HG02885 (cell line): ENCODE results near the gene ENTREP1.
"Not testable (repeated sequence)": the region's sequence is repeated elsewhere in the genome, so short reads cannot be mapped to it uniquely, and the experiment has no call there.

ENCODE experiments used
- ATAC-seq: cut with Tn5 transposase; IDR thresholded peaks from one replicate; pipeline ENCODE4 v1.9.1; 2021; ENCODE audit warnings: mild to moderate bottlenecking; ENCODE audit not compliant: unreplicated experiment, poor library complexity

ENTREP1 gene

DNA sequence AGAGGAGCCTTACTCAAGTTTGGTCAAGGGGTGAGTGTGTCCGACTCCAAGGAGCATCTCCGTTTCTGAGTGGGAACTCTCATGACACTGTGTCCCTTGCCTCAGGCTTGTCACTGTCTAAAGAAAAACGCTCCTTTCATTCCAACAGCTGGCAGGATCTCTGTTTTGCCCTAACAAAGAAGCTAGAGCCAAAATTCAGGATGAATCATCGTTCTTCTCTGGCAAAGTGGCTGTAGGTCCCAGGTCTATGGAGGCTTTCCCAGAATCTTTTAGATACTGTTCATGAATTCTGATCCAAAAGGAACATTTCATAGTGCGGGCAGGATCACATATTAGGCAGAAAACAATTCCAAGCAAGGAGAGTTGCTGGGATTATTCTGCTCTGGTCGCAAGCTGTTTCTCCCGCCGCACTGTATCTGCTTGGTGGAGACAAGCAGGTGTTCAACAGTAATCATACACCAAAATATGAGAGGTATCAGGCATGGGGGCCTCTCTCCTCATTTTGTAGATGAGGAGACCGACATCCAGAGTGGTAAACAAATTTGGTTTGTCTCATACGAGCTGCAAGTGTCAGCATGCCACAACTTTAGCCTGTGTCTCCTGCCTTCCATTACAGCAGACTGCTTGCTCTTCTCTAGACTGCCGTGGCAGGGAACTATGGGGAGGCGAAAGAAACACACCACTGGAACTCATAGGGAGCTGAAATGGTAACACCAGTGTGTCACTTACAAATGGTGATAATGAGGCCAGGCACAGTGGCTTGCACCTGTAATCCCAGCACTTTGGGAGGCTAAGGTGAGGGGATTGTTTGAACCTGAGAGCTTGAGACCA lies 72.6 kb downstream of the ENTREP1 start:
- no peak for ATAC-seq

DNA sequence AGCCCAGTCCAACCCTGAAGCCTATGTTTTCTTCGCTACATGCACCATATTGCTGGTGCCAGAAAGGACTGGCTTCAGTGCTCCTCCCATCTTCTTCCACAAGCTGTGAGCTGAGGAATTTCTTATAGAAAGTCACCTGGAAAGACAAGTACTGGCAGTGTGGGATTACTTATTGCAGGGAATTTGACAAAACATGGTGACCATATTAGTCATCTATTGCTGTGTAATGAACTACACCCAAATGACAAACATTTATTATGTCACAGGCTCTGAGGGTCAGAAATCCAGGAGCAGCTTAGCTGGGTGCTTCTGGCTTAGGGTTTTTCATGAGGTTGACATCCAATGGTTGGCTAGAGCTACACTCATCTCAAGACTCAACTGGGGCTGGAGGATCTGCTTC lies 75.5 kb downstream of the ENTREP1 start:
- ATAC-seq, result no peak

DNA sequence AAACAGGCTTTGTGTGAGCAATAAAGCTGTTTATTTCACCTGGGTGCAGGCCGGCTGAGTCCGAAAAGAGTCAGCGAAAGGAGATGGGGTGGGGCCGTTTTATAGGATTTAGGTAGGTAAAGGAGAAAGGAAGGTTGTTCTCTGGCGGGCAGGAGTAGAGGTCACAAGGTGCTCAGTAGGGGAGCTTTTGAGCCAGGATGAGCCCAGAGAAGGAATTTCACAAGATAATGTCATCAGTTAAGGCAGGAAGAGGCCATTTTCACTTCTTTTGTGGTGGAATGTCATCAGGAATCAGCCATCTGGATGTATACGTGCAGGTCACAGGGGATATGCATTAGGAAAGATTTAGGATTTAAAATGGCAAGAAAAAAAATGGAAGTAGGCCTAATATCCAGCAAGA lies 84.9 kb downstream of the ENTREP1 start:
- not testable (repeated sequence) for ATAC-seq

DNA sequence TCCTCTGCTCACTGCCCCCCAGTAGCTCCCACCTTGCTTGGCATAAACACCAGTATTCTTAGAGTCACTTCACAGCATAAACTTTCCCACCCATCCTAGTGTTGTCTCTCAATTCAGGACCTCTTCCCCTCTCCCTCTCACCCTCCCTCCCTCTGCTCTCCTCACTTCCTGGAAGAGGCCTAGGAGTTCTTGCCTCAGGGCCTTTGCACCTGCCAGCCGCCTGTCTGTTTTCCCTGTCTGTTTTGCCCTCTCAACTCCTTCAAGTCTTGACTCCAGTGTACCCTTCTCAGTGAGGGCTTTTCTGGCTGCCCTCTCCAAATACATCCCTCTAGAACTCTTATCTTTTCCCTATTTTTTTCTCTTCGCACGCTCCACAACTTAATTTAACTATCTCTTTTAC lies 86.2 kb downstream of the ENTREP1 start:
- no peak for ATAC-seq

DNA sequence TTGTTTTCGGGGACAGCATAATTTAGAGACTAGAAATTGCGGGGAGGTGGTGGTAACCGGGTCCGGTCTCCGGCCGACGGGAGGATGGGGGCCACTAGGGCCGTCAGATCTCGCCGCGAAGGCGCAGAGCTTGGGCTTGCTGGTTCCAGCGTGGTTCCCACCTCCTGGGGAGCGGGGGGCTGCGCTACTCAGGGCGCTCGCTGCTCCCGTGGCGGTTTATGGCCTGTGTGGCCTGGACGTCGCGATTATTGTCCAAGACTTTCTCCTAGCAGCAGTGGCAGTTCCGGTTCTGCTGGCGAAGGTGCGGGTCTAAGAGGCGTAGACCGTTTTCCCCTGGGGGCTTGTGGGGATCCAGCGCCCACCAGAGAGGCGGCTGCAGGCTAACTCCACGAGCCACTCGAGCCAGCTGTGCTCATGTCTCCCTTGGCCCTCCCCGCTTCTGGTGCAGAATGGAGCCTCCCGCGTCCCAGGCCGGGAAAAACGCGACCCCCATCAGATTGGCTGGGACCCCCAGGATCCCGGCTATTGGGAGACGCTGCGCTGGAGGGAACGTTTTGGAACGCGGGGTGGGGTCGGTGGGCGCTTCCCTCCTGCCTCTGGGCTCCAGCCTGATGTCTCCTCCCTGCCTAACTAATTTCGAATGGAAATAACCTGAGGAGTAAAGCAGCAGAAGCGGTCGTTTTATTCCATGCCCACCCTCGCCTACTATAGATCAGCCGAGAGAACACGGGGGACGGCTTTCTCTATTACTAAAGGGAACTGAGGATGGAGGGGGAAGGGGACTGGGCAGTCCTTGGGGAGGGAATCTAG lies 87.1 kb downstream of the ENTREP1 start:
- ATAC-seq, result no peak

DNA sequence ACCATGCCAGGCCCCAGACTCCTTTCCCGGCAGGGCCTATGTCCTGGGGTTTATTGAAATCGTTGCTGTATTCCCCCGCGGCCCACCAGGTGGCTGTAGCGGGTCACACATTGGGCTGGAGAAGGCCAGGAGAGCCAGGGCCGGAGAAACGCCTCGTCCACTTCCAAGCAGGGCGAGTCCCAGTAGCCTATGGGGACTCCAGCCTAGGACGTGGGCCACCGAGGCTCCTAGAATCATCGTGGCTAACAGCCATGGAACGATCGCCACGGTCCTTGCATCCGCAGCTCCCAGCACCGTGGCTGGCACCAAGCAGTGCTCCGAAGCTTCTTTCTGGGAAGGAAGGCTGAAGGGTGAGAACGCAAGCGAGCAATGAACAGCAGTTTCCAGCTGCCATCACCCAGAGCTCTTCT lies 87.7 kb downstream of the ENTREP1 start:
- no peak for ATAC-seq

DNA sequence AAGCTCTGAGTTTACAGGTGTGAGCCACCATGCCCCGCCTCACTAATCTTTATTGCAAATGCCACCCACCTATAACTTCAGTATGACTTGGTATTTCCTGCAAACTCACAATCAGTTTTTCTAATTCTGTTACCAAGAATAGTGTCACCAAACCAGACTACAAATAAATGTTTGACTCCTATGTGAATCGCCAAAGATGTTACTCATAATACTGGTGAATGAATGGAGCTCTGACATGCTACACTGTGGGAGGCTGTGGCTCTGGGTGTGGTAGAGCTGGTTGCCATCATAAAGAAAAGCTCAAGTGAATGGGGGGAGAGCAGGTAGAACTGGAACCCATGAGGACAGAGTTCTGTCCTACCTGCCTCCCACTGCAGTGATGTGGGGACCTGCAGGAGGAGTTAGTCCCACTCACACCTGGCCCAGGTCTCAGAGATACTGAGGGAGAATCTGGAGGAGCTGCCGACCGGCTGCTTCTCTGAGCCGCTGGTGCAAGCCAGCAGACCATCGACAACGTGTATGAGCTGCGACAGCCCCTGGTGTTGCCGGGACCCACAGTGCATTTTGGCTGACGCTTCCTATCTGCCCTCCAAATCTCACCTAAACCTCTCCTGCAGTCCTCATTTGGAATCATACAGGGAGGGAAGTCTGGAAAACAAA lies 95.7 kb downstream of the ENTREP1 start:
- ATAC-seq, result no peak

DNA sequence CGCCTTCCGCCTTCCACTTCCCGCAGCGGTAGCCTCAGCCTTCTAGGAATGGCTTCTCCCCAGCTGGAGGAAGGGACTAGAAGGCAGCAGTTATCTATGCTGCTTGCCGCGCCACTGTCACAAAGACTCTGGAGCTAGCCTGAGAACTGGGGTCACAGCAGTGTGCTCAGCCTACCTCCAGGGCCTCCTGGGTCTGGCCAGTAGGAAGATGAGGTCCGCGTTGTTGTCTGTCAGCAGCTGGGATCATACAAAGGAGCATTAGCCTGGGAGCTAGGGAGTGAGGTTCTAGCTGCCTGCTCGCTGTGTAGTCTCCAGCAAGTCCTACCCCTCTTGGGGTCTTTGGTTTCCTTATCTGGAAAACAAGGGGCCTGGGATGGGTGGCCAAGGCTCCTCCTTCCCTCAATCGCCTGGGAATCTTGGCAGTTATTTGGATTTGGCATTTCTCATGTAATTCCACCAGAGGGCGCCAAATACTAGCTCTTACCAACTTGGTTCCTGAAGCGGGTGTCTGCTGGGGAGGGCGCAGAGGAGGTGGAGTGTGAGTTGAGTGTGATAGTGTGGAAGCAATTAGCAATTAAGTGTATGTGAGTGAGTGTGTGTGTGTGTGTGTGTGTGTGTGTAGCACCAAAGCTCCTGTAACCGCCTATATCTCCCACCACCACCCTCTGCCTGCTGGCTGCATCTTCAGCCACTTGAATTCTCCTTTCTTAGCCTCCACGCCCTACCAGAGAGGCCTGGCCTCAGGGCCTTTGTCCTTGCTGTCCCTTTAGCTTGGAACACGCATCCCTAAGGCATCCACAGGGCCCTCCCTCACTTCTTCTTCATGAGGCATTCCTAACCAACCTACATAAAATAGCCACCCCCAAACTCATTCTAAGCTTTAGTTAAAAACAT lies 97.1 kb downstream of the ENTREP1 start:
- ATAC-seq, result no peak

DNA sequence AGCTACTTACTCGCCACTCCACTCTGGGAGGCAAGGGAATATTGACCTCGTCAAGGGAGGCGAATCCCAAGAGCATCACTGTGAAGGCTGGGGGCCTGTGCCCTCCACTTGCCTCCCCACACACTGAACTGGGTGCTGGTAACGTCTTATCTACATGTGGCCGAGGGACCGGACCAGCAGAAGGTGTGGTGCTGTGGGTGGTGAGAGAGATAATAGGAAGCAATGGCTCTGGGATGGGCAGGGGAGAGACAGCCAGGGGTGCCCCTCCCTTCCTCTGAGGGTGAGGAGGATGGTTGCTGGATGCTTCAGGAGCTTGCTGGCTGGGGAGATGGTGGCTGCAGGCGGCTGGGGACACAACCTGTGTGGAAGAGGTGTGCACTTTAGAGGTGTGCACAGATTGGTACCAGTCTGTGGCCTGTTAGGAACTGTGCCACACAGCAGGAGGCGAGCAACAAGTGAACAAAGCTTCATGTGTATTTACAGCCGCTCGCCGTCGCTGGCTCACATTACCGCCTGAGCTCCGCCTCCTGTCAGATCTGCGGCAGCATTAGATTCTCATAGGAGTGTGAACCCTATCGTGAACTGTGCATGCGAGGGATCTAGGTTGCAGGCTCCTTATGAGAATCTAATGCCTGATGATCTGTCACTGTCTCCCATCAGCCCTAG lies 100.3 kb downstream of the ENTREP1 start:
- ATAC-seq, result no peak

DNA sequence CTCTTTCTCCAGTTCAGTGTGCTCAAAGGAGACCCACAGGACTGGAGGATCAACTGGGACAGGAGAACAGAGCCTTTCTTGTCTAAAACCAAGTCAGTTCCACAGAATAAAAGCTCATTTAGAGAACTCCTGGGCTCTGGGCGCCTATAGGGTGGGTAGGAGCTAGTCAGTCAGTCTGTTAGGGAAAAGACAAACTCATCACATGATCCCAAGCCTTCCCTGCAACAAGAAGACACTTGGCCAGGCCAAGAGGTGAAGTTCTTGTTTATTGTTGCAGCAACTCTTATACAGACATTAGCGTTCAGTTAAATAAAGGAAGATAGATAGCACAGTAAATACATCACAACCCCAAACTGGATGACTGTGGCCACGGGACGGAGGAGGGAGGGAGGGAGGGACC lies 102.3 kb downstream of the ENTREP1 start:
- no peak for ATAC-seq

DNA sequence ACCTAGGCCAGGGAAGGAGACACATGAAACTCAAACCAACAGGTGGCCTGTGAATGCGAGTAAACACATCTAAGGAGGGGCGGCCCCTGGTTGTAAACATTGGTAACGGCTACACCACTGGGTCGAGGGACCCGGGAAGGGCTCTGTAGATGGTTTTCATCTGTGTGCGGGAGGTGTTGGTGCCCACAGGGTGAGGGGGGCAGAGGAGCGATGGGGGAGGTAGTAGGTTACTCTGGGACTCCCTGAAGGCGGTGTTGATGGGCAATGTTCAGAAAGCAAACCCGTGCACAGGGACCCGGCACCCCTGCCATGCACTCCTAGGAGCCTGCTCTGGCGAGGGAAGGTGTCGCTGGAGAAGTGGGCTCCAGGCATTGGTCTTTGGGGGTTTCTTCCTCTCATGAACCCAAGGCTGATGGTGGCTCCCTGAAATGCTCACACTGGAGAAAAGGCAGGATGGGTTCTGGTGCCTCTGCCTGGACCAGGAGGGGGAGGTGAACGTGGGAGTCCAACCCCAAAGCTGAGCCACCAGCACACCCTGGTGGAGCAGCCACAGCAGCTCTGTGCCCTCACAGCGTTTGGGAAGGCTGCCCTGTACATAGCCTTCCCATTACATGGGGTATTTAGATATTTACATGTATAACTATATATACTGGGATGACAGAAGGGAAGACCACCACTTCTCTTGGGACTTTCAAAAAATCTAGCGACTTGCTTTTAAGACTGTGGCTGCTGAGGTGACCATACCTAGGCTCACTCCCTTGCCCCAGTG lies 103.2 kb downstream of the ENTREP1 start:
- no peak for ATAC-seq

DNA sequence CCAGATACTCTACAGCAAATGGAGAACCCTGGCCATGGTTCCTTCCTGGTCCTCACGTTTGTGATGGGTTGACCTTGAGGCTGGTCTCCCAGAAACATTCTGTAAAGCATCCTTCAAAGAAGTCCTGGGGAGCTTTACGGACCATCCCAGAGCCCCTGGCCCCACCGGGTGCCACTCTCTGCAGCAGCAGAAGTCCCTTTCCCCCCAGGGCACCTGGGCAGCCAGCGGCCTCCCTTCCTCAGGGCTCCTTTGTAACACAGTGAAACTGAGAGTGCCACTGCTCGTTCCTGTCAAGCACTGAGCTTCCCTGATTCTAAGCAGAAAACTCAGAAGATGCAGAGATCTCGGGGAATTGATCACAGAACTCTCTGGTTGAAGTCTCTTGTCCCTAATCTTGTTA lies 104.3 kb downstream of the ENTREP1 start:
- no peak for ATAC-seq

DNA sequence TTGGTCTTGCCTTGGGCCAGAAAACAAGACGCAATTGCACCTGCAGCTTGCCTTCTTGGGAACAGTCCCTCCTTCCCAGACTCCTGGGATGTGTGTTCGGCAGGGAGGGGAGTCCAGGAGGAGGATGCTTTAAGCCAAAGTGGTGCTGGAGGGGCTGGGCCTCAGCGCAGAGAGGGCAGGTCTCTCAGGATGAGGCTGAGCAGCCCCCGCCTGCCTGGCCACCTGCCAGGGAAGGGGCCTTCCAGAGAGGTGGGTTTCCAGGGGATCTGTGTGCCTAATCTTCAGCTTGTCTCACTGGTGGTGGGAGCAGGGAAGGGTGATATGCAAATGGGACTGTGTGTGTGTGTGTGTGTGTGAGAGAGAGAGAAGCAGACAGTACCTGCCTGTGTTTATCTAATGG lies 105.2 kb downstream of the ENTREP1 start:
- no peak for ATAC-seq

DNA sequence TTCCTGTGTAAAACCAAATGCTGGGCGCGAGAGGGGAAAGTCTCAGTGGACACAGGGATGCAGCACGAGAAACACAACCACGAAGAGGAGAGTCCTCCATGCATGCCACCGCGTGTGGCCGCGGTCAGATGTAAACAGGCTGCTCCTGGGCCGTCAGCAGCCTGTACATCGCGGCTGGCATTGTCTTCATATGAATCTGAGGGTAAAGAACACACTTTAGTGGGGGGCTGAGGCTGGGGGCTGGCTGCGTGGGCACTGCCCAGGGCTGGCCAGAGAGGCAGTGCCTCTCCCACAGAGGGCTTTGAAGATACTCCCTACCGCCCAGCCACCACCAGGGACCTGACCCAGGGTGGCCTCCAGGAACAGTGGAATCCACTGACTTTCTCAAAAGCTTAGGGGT lies 106.2 kb downstream of the ENTREP1 start:
- ATAC-seq, result no peak

DNA sequence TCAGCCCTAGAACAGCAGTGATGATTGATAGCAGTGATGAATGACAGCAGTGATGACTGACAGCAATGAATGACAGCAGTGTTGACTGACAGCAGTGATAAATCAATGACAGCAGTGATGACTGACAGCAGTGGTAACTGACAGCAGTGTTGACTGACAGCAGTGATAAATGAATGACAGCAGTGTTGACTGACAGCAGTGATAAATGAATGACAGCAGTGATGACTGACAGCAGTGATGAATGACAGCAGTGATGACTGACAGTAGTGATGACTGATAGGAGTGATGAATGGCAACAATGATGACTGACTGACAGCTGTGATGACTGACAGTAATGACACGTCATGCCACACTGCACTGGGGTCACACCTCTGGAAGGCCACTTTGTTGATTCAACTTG lies 106.8 kb downstream of the ENTREP1 start:
- no peak for ATAC-seq

DNA sequence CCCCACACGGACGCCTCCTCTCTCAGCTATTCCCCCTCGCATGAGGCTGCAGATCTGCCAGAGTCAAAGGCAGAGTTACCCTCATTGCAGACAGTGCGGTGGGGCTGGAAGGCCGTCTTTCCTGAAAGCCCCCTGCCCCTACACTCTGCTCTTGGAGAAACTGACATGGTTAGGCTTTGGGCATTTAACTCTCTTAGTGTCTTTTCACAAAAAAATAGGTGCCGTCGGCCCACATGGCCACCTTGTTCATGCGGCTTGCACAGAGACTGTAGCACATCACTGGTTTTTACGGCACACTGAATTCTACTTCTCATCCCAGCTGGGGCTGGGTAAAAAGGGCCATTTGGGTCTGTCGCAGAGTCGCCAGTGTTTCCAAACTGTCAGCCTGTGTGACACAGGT lies 107.6 kb downstream of the ENTREP1 start:
- no peak for ATAC-seq

DNA sequence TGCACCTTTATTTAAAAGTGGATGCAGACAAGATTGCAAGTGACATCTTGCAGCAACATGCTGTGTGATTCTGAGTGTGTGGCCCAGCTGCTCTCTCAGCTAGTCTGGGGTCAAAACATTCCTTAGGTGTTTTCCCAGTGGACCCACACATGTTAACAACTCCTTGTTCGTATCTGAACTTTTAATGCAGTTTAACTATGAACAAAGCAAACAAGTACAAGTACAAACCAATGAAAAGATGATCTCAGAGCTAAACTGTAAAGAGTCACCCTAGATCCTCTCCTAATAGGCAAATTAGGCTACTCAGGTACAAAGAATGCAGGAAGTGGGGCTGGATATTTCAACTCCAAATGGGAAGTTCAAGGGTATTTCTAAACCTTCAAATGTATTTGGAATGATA lies 108.4 kb downstream of the ENTREP1 start:
- ATAC-seq, result no peak

DNA sequence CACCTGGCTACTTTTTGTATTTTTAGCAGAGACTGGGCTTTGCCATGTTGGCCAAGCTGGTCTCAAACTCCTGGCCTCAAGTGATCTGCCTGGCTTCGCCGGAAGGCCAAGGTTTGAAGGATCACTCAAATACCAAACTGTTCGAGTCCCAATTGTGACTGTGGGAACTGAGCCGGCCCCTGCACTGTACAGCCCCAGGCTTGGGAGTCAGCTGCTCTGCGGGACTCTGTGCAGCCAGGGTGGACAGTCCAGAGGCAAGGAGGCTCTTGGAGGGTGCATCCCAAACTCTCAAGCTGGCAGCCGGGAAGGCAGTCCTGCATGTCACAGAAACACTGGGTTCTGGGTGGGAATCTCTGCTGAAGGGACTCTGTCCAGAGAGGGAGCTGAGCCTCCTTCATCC lies 109.0 kb downstream of the ENTREP1 start:
- no peak for ATAC-seq

DNA sequence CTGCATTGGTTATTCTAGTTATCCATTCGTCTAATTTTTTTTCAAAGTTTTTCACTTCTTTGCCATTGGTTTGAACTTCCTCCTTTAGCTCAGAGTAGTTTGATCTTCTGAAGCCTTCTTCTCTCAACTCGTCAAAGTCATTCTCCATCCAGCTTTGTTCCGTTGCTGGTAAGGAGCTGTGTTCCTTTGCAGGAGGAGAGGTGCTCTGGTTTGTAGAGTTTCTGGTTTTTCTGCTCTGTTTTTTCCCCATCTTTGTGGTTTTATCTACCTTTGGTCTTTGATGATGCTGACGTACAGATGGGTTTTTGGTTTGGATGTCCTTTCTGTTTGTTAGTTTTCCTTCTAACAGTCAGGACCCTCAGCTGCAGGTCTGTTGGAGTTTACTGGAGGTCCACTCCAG lies 114.6 kb downstream of the ENTREP1 start:
- ATAC-seq, result not testable (repeated sequence)
